ENCODE measurements around the gene MAML3.

The MAML3 gene

DNA sequence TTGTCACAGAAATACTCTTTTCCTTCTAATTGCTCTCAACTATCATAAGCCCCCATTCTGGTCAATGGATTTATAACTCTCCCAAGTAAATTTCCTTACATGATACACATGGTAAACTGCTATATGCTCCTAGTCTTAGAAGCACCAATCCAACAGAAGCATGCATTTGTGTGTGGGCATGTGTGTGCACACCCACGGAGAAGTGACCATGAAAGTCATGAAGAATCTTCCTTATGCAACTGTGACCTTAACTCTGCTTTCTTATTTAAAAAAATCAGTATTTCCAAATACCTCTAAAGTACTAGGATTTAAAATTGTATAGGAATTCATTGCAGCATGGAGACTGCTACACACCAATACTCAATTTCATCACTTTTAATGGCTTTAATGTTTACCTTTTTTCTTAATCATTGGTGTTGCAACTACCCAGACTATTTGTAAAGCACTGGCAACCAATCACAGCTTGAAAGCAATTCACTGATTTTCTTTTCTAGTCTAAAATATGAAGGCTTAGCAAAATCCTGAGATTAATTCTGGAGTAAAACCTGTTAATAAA is 47.6 kb downstream of the MAML3 start:
- H3K4me3 ChIP-seq (ENCODE audit: low read depth, low read length): no peak overlapping the region
- ChIA-PET CTCF (no interaction called here), POLR2A (no interaction called here)
- TF ChIP-seq, protein P1, sequence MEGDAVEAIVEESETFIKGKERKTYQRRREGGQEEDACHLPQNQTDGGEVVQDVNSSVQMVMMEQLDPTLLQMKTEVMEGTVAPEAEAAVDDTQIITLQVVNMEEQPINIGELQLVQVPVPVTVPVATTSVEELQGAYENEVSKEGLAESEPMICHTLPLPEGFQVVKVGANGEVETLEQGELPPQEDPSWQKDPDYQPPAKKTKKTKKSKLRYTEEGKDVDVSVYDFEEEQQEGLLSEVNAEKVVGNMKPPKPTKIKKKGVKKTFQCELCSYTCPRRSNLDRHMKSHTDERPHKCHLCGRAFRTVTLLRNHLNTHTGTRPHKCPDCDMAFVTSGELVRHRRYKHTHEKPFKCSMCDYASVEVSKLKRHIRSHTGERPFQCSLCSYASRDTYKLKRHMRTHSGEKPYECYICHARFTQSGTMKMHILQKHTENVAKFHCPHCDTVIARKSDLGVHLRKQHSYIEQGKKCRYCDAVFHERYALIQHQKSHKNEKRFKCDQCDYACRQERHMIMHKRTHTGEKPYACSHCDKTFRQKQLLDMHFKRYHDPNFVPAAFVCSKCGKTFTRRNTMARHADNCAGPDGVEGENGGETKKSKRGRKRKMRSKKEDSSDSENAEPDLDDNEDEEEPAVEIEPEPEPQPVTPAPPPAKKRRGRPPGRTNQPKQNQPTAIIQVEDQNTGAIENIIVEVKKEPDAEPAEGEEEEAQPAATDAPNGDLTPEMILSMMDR (IDR thresholded peaks at IDR 0.05; ENCODE audit: insufficient read depth, low read length, missing control alignments): no peak
- no peak for DNase-seq (ENCODE audit: low read depth, low spot score)

DNA sequence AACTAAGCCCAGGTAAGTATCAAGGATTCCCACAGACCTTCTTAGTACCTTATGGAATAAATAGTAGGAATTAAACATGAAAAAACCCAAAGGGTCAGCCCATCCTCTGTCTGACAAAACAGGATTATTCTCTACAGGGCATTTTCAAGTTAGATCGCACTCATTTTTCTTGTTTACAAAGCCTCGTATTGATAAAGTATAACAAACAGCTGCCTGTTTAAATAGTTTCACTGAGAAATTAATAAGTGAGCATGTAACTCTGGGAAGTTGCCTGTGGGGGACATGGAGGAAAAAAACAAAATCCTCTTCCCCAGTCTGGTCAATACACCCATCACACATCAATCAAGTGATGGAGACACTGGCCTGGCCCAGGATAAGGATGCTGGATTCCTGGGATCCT is 48.5 kb downstream of the MAML3 start:
- TF ChIP-seq, protein P1 (IDR thresholded peaks at IDR 0.05; ENCODE audit: insufficient read depth, low read length, missing control alignments): no peak

DNA sequence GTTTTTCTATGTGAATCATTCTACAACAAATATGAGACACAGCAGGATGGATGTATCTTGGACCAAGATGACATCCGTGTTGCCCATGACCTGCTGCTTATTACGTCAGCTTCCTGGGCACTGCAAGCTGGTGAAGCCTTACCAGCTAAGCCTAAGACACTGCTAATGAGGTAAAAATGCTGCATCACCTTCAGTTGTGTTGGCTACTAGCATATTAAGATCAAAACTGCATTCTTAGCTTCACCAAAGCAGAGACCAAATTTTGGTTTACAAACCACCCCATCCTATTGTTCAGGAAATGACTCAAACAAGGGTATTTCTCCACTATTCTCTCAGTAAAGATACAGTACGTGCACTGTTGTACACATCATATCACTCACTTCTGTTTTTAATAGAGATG is 50.3 kb downstream of the MAML3 start:
- H3K4me3 ChIP-seq (ENCODE audit: low read depth, low read length): no peak overlapping the region
- ChIA-PET CTCF (no interaction called here), POLR2A (no interaction called here)
- DNase-seq (ENCODE audit: low read depth, low spot score): no peak
- TF ChIP-seq, protein P1 (IDR thresholded peaks at IDR 0.05; ENCODE audit: insufficient read depth, low read length, missing control alignments): no peak

More for the DNA sequence above, 48.5 kb downstream of the MAML3 start:
- POLR2A ChIA-PET: interaction anchor here (0.5 kb wide), 1 partner anchor 412 kb away, joined by 3 read pairs; no protein-coding TSS in a partner anchor
- no peak for DNase-seq (ENCODE audit: low read depth, low spot score)
- CTCF ChIA-PET: no interaction called here
- no peak overlapping the region for H3K4me3 ChIP-seq (ENCODE audit: low read depth, low read length)

DNA sequence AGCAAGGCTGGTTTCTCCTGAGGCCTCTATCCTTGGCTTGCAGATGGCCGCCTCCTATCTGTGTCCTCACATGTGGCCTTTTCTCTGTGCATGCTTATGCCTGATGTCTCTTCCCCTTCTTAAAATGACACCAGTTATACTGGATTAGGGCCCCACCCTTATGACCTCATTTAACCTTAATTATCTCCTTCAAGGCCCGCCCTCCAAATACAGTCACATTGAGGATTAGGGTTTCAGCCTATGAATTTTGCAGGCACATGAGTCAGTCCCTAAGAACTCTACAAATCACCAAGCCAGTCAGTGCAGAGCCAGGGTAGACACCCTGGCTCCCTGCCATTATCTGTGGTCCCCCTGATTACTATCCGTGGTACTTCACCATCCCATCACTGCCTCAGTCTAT is 51.6 kb downstream of the MAML3 start:
- H3K4me3 ChIP-seq (ENCODE audit: low read depth, low read length): no peak overlapping the region
- ChIA-PET POLR2A (no interaction called here), CTCF (no interaction called here)
- TF ChIP-seq, protein P1 (IDR thresholded peaks at IDR 0.05; ENCODE audit: insufficient read depth, low read length, missing control alignments): no peak
- DNase-seq (ENCODE audit: low read depth, low spot score): no peak

DNA sequence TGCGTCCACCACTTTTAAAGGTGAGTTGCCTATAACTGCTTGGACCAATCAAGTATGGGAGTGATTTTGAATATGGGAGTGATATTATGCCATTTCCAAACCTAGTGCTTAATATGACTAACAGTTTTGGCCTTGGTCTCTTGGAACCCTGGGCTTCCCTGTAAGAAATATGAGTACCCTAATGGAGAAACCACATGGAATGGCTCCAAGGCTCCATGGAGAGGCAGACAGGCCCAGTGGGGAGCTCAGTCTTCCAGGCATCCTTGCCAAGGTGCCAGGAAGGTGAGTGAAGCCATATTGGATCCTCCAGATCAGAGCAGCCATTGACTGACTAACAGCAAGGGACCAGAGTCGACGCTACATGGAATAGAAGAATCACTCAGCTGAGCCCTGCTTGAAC is 53.2 kb downstream of the MAML3 start:
- TF ChIP-seq, protein P1 (IDR thresholded peaks at IDR 0.05; ENCODE audit: insufficient read depth, low read length, missing control alignments): no peak
- ChIA-PET POLR2A (no interaction called here), CTCF (no interaction called here)
- no peak for DNase-seq (ENCODE audit: low read depth, low spot score)
- H3K4me3 ChIP-seq (ENCODE audit: low read depth, low read length): no peak overlapping the region

DNA sequence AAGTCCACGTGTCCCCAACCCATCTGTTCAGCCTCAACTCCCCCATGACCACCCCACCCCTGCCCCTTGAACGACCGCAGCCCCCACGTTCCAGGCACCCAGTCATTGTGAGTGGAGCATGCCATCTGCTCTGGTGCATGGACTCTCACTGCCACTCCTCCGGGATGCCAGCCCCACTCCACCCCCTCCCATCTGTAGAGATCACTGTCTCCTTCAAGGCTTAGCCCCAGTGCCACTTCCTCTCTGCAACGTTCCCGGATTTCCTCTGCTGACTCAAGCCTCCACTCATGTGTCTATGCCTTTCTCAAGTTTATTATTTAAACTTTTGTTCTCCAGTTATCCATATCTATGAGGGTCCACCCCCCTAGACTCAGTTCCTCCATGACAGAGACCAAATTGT is 54.0 kb downstream of the MAML3 start:
- TF ChIP-seq, protein P1 (IDR thresholded peaks at IDR 0.05; ENCODE audit: insufficient read depth, low read length, missing control alignments): no peak
- POLR2A ChIA-PET: no interaction called here
- no peak for DNase-seq (ENCODE audit: low read depth, low spot score)
- no peak overlapping the region for H3K4me3 ChIP-seq (ENCODE audit: low read depth, low read length)
- CTCF ChIA-PET: no interaction called here

All from AG04449 (cell line).